K562 (cell line): ENCODE measurements around the gene ANKRD12. TPM values are rescaled to one million over a fixed set of nuclear protein-coding genes. Genes with fewer than 3 reads are reported as not detected.

Experiments
- C11orf30 ChIP-seq: fragments of 450-650 bp; IDR thresholded peaks from 2 replicates; pipeline ENCODE4 v1.6.1; 2016; ENCODE audit warnings: low read depth, mild to moderate bottlenecking
- DPF2 ChIP-seq: fragments of 450-650 bp; IDR thresholded peaks from 2 replicates; pipeline ENCODE4 v1.6.1; 2016
- ELF4 ChIP-seq: fragments of 450-650 bp; formaldehyde crosslinking; IDR thresholded peaks from 2 replicates; pipeline ENCODE4 v1.4.0; 2022; ENCODE audit warnings: missing genetic modification characterization
- KLF13 ChIP-seq: fragments of 450-650 bp; IDR thresholded peaks from 2 replicates; pipeline ENCODE4 v1.6.1; 2016; ENCODE audit warnings: missing genetic modification characterization, low read depth, mild to moderate bottlenecking, missing compliant biosample characterization, moderate library complexity, borderline replicate concordance
- MAFG ChIP-seq: fragments of 450-650 bp; conservative IDR thresholded peaks from 2 replicates; pipeline ENCODE4 v1.6.1; 2016; ENCODE audit warnings: missing genetic modification characterization, missing compliant biosample characterization
- MTA1 ChIP-seq: fragments of 450-650 bp; IDR thresholded peaks from 2 replicates; pipeline ENCODE4 v1.6.1; 2017; ENCODE audit warnings: borderline replicate concordance
- MXI1 ChIP-seq: IDR thresholded peaks from 2 replicates; pipeline ENCODE4 v1.6.1; 2011; ENCODE audit warnings: low read depth, mild to moderate bottlenecking, improper control_type of control experiment, low read length
- ZBTB11 ChIP-seq, 3 experiments: fragments of 200-800 bp in 1 of 3; fragments of 250-450 bp in 1 of 3; fragments of 450-650 bp in 1 of 3; sonication (Bioruptor Pico) in 1 of 3; sonication (Bioruptor generic) in 1 of 3; formaldehyde crosslinking in 1 of 3; IDR thresholded peaks; 2 replicates each; pipeline versions ENCODE4 v1.6.1 to v1.8.0; 2016 to 2022; ENCODE audit warnings: mild to moderate bottlenecking in 2 of 3, missing genetic modification characterization in 2 of 3, missing compliant biosample characterization in 1 of 3, moderate library complexity in 1 of 3
- polyA plus RNA-seq, 8 experiments: library from polyadenylated mRNA; depleted of rRNA in 4 of 8; stranded (reverse) in 5 of 8; unstranded in 3 of 8; fragments of >200 nt; fragmentation: Nextera tagmentation in 2 of 8; fragmentation: Illumina TruSeq in 1 of 8; extraction: Ambion mirVana in 2 of 8; extraction: Trizol in 1 of 8; gene quantifications; 2 replicates each; pipeline versions ENCODE4 v1.2.1 to v1.2.3, GENCODE V29; 2011 to 2014; ENCODE audit warnings: inconsistent platforms in 1 of 8, missing spikeins in 1 of 8
- total RNA-seq, 7 experiments: library from RNA; depleted of rRNA in 6 of 7; stranded (reverse); fragments of >200 nt in 6 of 7; fragmentation: Illumina TruSeq in 2 of 7; extraction: Trizol in 2 of 7; gene quantifications; 2 replicates each; pipeline versions ENCODE4 v1.2.1 to v1.2.3, GENCODE V29; 2011 to 2021; ENCODE audit warnings: low replicate concordance in 1 of 7
- TF ChIP-seq, protein P1 (sequence below): fragments of 250-450 bp; sonication (Bioruptor Pico); IDR thresholded peaks from 2 replicates; pipeline ENCODE4 v1.4.0; 2020; ENCODE audit warnings: mild to moderate bottlenecking, moderate library complexity, borderline replicate concordance

The ANKRD12 gene
- total and polyA plus RNA-seq, 9 of the 15 experiments (the other 6 are each of a cell fraction or from before 2014, with no cell fraction given): 6.6 to 28.2 (median 16.0) TPM

DNA sequence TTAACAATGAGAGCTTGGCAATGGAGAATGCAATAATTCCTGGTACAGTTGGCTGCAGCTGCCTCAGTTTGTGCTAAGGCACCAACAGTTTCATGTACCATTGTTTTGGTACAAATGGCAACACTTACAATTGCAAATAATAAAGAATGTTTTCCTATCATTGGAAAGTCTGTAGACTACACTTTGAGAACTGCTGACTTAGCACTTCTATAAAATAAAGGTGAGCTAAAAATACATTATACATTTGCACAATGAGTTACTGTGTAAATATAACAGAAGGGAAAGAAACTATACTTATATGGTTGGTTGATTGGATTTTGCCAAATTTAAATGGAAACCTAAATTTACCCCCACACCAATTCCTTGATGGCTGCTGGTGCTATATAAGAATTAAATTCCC lies 153.1 kb downstream of the ANKRD12 start (continued):
- TF ChIP-seq, protein P1, sequence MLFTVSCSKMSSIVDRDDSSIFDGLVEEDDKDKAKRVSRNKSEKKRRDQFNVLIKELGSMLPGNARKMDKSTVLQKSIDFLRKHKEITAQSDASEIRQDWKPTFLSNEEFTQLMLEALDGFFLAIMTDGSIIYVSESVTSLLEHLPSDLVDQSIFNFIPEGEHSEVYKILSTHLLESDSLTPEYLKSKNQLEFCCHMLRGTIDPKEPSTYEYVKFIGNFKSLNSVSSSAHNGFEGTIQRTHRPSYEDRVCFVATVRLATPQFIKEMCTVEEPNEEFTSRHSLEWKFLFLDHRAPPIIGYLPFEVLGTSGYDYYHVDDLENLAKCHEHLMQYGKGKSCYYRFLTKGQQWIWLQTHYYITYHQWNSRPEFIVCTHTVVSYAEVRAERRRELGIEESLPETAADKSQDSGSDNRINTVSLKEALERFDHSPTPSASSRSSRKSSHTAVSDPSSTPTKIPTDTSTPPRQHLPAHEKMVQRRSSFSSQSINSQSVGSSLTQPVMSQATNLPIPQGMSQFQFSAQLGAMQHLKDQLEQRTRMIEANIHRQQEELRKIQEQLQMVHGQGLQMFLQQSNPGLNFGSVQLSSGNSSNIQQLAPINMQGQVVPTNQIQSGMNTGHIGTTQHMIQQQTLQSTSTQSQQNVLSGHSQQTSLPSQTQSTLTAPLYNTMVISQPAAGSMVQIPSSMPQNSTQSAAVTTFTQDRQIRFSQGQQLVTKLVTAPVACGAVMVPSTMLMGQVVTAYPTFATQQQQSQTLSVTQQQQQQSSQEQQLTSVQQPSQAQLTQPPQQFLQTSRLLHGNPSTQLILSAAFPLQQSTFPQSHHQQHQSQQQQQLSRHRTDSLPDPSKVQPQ: no peak
- TF ChIP-seq MAFG: peak; percentile 95
- TF ChIP-seq C11orf30: peak; percentile 95
- TF ChIP-seq ZBTB11 (CRISPR knock-in tag; IDR thresholded peaks at IDR 0.05): no peak
- no peak for TF ChIP-seq MTA1
- no peak for TF ChIP-seq KLF13
- no peak for TF ChIP-seq DPF2
- no peak for TF ChIP-seq MXI1
- no peak for TF ChIP-seq ELF4 (CRISPR knock-in tag)
